Measurements from ENCODE around the gene KLHL29. TPM values are rescaled to one million over a fixed set of nuclear protein-coding genes. Genes with fewer than 3 reads are reported as not detected.

Gene KLHL29
- total and polyA plus RNA-seq, 2 of the 13 experiments (the other 11 are each of a cell fraction or from before 2014, with no cell fraction given): 0.01 TPM; not detected in 1

DNA sequence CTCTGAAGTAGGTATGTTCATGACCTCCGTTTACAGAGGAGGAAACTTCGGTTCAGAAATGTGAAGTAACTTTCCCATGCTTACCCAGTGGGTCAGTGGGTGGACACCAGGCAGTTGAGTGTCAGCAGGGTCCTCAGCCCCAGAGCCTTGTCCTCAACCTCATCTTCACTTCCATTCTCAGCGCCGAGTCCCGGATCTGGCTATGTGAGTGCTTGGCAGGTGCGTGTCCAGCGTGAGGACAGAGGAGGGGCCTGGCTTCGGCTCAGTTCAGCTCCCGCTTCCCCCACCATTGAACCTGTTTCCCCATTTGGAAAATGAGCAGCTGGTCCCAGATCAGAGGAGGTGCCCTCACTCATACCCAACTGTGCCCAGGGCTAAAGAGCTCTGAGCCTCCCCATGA, 274.3 kb downstream of the KLHL29 start:
- POLR2A ChIA-PET: no interaction called here
- WGBS (ENCODE audit: low lambda C conversion rate): 88% methylated on average over 9 of the region's 9 CpGs
- DNase-seq (ENCODE audit: low spot score): no peak
- BruUV-seq (replicated peaks): no TSS peak
- TF ChIP-seq DNMT1 (CRISPR knock-in tag; IDR thresholded peaks at IDR 0.05): no peak
- no peak for TF ChIP-seq ZHX1 (CRISPR knock-in tag; IDR thresholded peaks at IDR 0.05; ENCODE audit: low read depth)
- TF ChIP-seq HDAC6 (IDR thresholded peaks at IDR 0.05; ENCODE audit: low read depth, low read length): no peak
- TF ChIP-seq, protein P1, sequence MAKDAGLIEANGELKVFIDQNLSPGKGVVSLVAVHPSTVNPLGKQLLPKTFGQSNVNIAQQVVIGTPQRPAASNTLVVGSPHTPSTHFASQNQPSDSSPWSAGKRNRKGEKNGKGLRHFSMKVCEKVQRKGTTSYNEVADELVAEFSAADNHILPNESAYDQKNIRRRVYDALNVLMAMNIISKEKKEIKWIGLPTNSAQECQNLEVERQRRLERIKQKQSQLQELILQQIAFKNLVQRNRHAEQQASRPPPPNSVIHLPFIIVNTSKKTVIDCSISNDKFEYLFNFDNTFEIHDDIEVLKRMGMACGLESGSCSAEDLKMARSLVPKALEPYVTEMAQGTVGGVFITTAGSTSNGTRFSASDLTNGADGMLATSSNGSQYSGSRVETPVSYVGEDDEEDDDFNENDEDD (CRISPR knock-in tag; IDR thresholded peaks at IDR 0.05; ENCODE audit: borderline replicate concordance): no peak
- no peak for TF ChIP-seq FOXP1 (IDR thresholded peaks at IDR 0.05)
- no peak for TF ChIP-seq FOXP1 (CRISPR knock-in tag; IDR thresholded peaks at IDR 0.05)
- TF ChIP-seq KAT2B (IDR thresholded peaks at IDR 0.05; ENCODE audit: borderline replicate concordance, low read depth, low read length): no peak
- Histone ChIP-seq H4K20me1 (ENCODE audit: insufficient read depth, low read length) (no peaks in the 10 kb centered on the region), H3K27ac (ENCODE audit: extremely low read length, insufficient read depth, low read length) (no peak overlapping the region), H3K27me3 (ENCODE audit: control insufficient read depth in 1 of 2, insufficient read depth in 2 of 2, low read length in 2 of 2) (peaks cover 0 to 17% of the 10 kb centered on the region in 2 experiments; a peak in 2 of 5 replicates), H3K4me2 (ENCODE audit: low read depth, low read length) (no peak overlapping the region; the same call in 1 of the 2 replicates), H2AFZ (ENCODE audit: low read length) (no peak overlapping the region), H3K4me1 (ENCODE audit: insufficient read depth, low read length) (peaks cover 54% of the 10 kb centered on the region), H3K36me3 (replicated peaks in 1 of 2; ENCODE audit: control insufficient read depth in 1 of 2, insufficient read depth in 2 of 2, low read length in 2 of 2) (no peaks in the 10 kb centered on the region), H3K9ac (ENCODE audit: insufficient read depth, low read depth, low read length) (no peak overlapping the region), H3K79me2 (ENCODE audit: insufficient read depth, low read length) (no peaks in the 10 kb centered on the region), H3K9me3 (ENCODE audit: low read length) (no peaks in the 10 kb centered on the region), H3K4me3 (replicated peaks in 1 of 3; ENCODE audit: insufficient read depth in 1 of 3, low read depth in 2 of 3, low read length in 3 of 3) (no peak overlapping the region)
- ATAC-seq: no peak
- in situ Hi-C loops (cut with HindIII; ENCODE audit: extremely low pct_ligation_motif_present, low pct_unique_long_range_greater_than_20kb) (no loop called here), intact Hi-C loops (cut with micrococcal nuclease; ENCODE audit: unreplicated experiment) (no loop called here)
- FAIRE-seq: peak; percentile 72
- CTCF ChIA-PET (ENCODE audit: low intra/inter-chr PET ratio, low total read pairs): no interaction called here

Measured in HepG2 (cell line).